ENCODE measurements around the gene MLC1. TPM values are rescaled to one million over a fixed set of nuclear protein-coding genes. Genes with fewer than 3 reads are reported as not detected.
A peak's percentile ranks its signal among the peaks of the same experiment; 100 is the strongest.

The MLC1 gene
- total RNA-seq, 6 experiments from 2014 or later: 0.60 to 0.68 TPM; not detected in 4

GRCh38 chr22:50107529-50107928 lies 22.3 kb upstream of the MLC1 start:
- no peak for DNase-seq
- Histone ChIP-seq H3K4me3 (no peak overlapping the region), H3K36me3 (no peaks in the 10 kb centered on the region), H3K9me3 (no peaks in the 10 kb centered on the region), H3K27ac (no peak overlapping the region), H3K27me3 (no peaks in the 10 kb centered on the region), H3K4me1 (no peaks in the 10 kb centered on the region)
- no peak for TF ChIP-seq POLR2A (IDR thresholded peaks at IDR 0.05)
- no peak for TF ChIP-seq CTCF (IDR thresholded peaks at IDR 0.05)
- no peak for ATAC-seq
- intact Hi-C loops (cut with DNase I): no loop called here
- 80% methylated on average over 4 of the region's 9 CpGs for WGBS (ENCODE audit: insufficient coverage, low coverage, low lambda C conversion rate, missing lambda C conversion rate)

- no peaks in the 10 kb centered on the region for H3K4me1 ChIP-seq
- intact Hi-C loops (cut with DNase I): no loop called here
- no peaks in the 10 kb centered on the region for H3K9me3 ChIP-seq
- ATAC-seq (peak in 3 of 4 donors; percentile 68 to 79 (median 76)), DNase-seq (no peak)
- 58% methylated on average over 6 of the region's 9 CpGs for WGBS (ENCODE audit: insufficient coverage, low coverage, low lambda C conversion rate, missing lambda C conversion rate)
- no peaks in the 10 kb centered on the region for H3K36me3 ChIP-seq
- no peak overlapping the region for H3K27ac ChIP-seq
- no peak for TF ChIP-seq CTCF (IDR thresholded peaks at IDR 0.05)
- H3K27me3 ChIP-seq: no peaks in the 10 kb centered on the region
- H3K4me3 ChIP-seq: no peak overlapping the region
Observed at GRCh38 chr22:50105208-50106100, 20.2 kb upstream of the MLC1 start.

GRCh38 chr22:50104141-50104544 lies 18.9 kb upstream of the MLC1 start:
- DNase-seq (no peak), ATAC-seq (no peak)
- TF ChIP-seq CTCF (IDR thresholded peaks at IDR 0.05) (no peak), POLR2A (IDR thresholded peaks at IDR 0.05) (no peak)
- Histone ChIP-seq H3K27me3 (no peaks in the 10 kb centered on the region), H3K4me3 (no peak overlapping the region), H3K27ac (no peak overlapping the region), H3K4me1 (no peaks in the 10 kb centered on the region), H3K36me3 (no peaks in the 10 kb centered on the region), H3K9me3 (no peaks in the 10 kb centered on the region)
- WGBS (ENCODE audit: insufficient coverage, low coverage, low lambda C conversion rate, missing lambda C conversion rate): 84% methylated on average over 5 of the region's 6 CpGs
- intact Hi-C loops (cut with DNase I): no loop called here

- TF ChIP-seq POLR2A (IDR thresholded peaks at IDR 0.05) (no peak), CTCF (IDR thresholded peaks at IDR 0.05) (no peak)
- ATAC-seq: peak; percentile 61 to 87 (median 70)
- Histone ChIP-seq H3K4me1 (no peaks in the 10 kb centered on the region), H3K4me3 (no peak overlapping the region), H3K36me3 (no peaks in the 10 kb centered on the region), H3K27ac (no peak overlapping the region), H3K27me3 (no peaks in the 10 kb centered on the region), H3K9me3 (no peaks in the 10 kb centered on the region)
- 24% methylated on average over 9 of the region's 11 CpGs for WGBS (ENCODE audit: insufficient coverage, low coverage, low lambda C conversion rate, missing lambda C conversion rate)
- intact Hi-C loops (cut with DNase I): no loop called here
- DNase-seq: peak in 1 of 3 donors; percentile 55
Observed at GRCh38 chr22:50102946-50103345, 17.7 kb upstream of the MLC1 start.
